HepG2 (cell line): ENCODE results near the gene RRP12. TPM values are rescaled to one million over a fixed set of nuclear protein-coding genes. Genes with fewer than 3 reads are reported as not detected.

ENCODE experiments used
- ARNT ChIP-seq: fragments of 450-650 bp; IDR thresholded peaks from 2 replicates; pipeline ENCODE4 v1.6.1; 2017
- DBP ChIP-seq: sonication (generic); formaldehyde crosslinking; IDR thresholded peaks from 2 replicates; pipeline ENCODE4 v1.4.0; 2020; ENCODE audit warnings: missing genetic modification reagents; ENCODE audit errors: not compliant biosample characterization
- FOSL1 ChIP-seq: sonication (generic); formaldehyde crosslinking; IDR thresholded peaks from 2 replicates; pipeline ENCODE4 v1.9.0; 2021; ENCODE audit warnings: missing genetic modification reagents, borderline replicate concordance
- HNF1B ChIP-seq: sonication (generic); formaldehyde crosslinking; IDR thresholded peaks from 2 replicates; pipeline ENCODE4 v1.5.1; 2020; ENCODE audit warnings: mild to moderate bottlenecking, moderate library complexity, missing genetic modification reagents
- MLXIP ChIP-seq: sonication (generic); formaldehyde crosslinking; IDR thresholded peaks from 2 replicates; pipeline ENCODE4 v1.9.0; 2021; ENCODE audit warnings: missing genetic modification reagents, borderline replicate concordance
- PBX3 ChIP-seq: sonication (generic); formaldehyde crosslinking; IDR thresholded peaks from 2 replicates; pipeline ENCODE4 v1.8.1; 2023; ENCODE audit warnings: missing genetic modification reagents, inconsistent platforms, borderline replicate concordance
- XBP1 ChIP-seq: sonication (generic); formaldehyde crosslinking; IDR thresholded peaks from 2 replicates; pipeline ENCODE4 v1.5.0; 2020; ENCODE audit warnings: missing genetic modification reagents
- XRCC5 ChIP-seq: fragments of 200-400 bp; formaldehyde crosslinking; optimal IDR thresholded peaks from 2 replicates; pipeline ENCODE3; 2017; ENCODE audit warnings: mild to moderate bottlenecking, low read length
- ZBTB7B ChIP-seq: sonication (generic); formaldehyde crosslinking; IDR thresholded peaks from 2 replicates; pipeline ENCODE4 v1.4.0; 2020; ENCODE audit warnings: missing genetic modification reagents
- ZFP90 ChIP-seq: sonication (generic); formaldehyde crosslinking; IDR thresholded peaks from 2 replicates; pipeline ENCODE4 v1.8.0; 2022; ENCODE audit warnings: missing genetic modification reagents, mild to moderate bottlenecking, inconsistent platforms, borderline replicate concordance
- ZNF296 ChIP-seq: sonication (generic); formaldehyde crosslinking; conservative IDR thresholded peaks from 2 replicates; pipeline ENCODE4 v1.5.0; 2020; ENCODE audit warnings: mild to moderate bottlenecking, missing genetic modification reagents
- ZNF3 ChIP-seq: IDR thresholded peaks from 2 replicates; pipeline ENCODE4 v1.7.0; 2017; ENCODE audit warnings: inconsistent platforms
- ZNF430 ChIP-seq: sonication (generic); formaldehyde crosslinking; IDR thresholded peaks from 2 replicates; pipeline ENCODE4 v1.9.0; 2021; ENCODE audit warnings: mild to moderate bottlenecking, missing genetic modification reagents
- ZNF562 ChIP-seq: sonication (generic); formaldehyde crosslinking; IDR thresholded peaks from 2 replicates; pipeline ENCODE4 v1.8.0; 2022; ENCODE audit warnings: missing genetic modification reagents, borderline replicate concordance
- ZNF589 ChIP-seq: sonication (generic); formaldehyde crosslinking; conservative IDR thresholded peaks from 2 replicates; pipeline ENCODE4 v1.8.0; 2022; ENCODE audit warnings: mild to moderate bottlenecking, moderate library complexity, missing genetic modification reagents
- ZNF784 ChIP-seq: sonication (generic); formaldehyde crosslinking; IDR thresholded peaks from 2 replicates; pipeline ENCODE4 v1.5.1; 2020; ENCODE audit warnings: missing genetic modification reagents, mild to moderate bottlenecking, borderline replicate concordance
- ZSCAN22 ChIP-seq: sonication (generic); formaldehyde crosslinking; IDR thresholded peaks from 2 replicates; pipeline ENCODE4 v1.4.0; 2020; ENCODE audit warnings: mild to moderate bottlenecking, missing genetic modification reagents
- ZSCAN5A ChIP-seq: sonication (generic); formaldehyde crosslinking; IDR thresholded peaks from 2 replicates; pipeline ENCODE4 v1.8.0; 2022; ENCODE audit warnings: mild to moderate bottlenecking, missing genetic modification reagents, borderline replicate concordance
- polyA plus RNA-seq, 8 experiments: library from polyadenylated mRNA; depleted of rRNA in 3 of 8; stranded (reverse) in 7 of 8; unstranded in 1 of 8; fragments of >200 nt; fragmentation: Illumina TruSeq in 4 of 8; extraction: Trizol in 4 of 8; gene quantifications; 2 replicates each; pipeline versions ENCODE4 v1.2.1 to v1.2.3, GENCODE V29; 2011 to 2016; ENCODE audit warnings: low read depth in 4 of 8, missing spikeins in 1 of 8, mixed read lengths in 1 of 8; ENCODE audit not compliant: insufficient read depth in 1 of 8
- total RNA-seq, 5 experiments: library from RNA; depleted of rRNA; stranded (reverse); fragments of >200 nt; fragmentation: Illumina TruSeq; extraction: Trizol; gene quantifications; 2 replicates each; pipeline ENCODE4 v1.2.3, GENCODE V29; 2016; ENCODE audit warnings: low read depth in 1 of 5

RRP12 gene
- total and polyA plus RNA-seq, 2 of the 13 experiments (the other 11 are each of a cell fraction or from before 2014, with no cell fraction given), result 13.2 to 39.4 TPM

GRCh38 chr10:97328646-97329453, 72.3 kb downstream of the RRP12 start (continued):
- TF ChIP-seq ZNF784 (CRISPR knock-in tag), result no peak
- no peak for TF ChIP-seq ZNF430 (CRISPR knock-in tag)
- TF ChIP-seq ZNF562 (CRISPR knock-in tag), result no peak
- TF ChIP-seq ZBTB7B (CRISPR knock-in tag), result peak; percentile 53; the same call in 1 of the 2 replicates
- no peak for TF ChIP-seq ZNF296
- TF ChIP-seq XRCC5, result no peak
- no peak for TF ChIP-seq DBP (CRISPR knock-in tag)
- no peak for TF ChIP-seq ARNT
- no peak for TF ChIP-seq ZSCAN22 (CRISPR knock-in tag)
- 0 out of 2 replicates have a peak, but pooled peaks have one; percentile 33 for TF ChIP-seq ZSCAN5A (CRISPR knock-in tag)
- no peak for TF ChIP-seq MLXIP (CRISPR knock-in tag)
- TF ChIP-seq ZNF589, result no peak
- TF ChIP-seq HNF1B (CRISPR knock-in tag), result peak; percentile 72; the same call in 1 of the 2 replicates
- peak; percentile 80; the same call in 1 of the 2 replicates for TF ChIP-seq ZNF3 (CRISPR knock-in tag)
- peak; percentile 18; the same call in 1 of the 2 replicates for TF ChIP-seq ZFP90 (CRISPR knock-in tag)
- TF ChIP-seq PBX3 (CRISPR knock-in tag), result no peak
- peak; percentile 78; the same call in 1 of the 2 replicates for TF ChIP-seq FOSL1 (CRISPR knock-in tag)
- TF ChIP-seq XBP1 (CRISPR knock-in tag), result no peak
